GM12878 (cell line): ENCODE measurements around the gene TNIP1. TPM values are rescaled to one million over a fixed set of nuclear protein-coding genes. Genes with fewer than 3 reads are reported as not detected.

Experiments used
- ATAC-seq: fragments of 200-7000 bp; cut with Tn5 transposase; 3 replicates; pipeline ENCODE4 v1.9.1; 2020; ENCODE audit warnings: mild to moderate bottlenecking, moderate library complexity
- BruUV-seq: library from RNA; stranded (reverse); fragments of 400-500 nt; replicated peaks from 2 replicates; lab custom pipeline; 2021; lab: Mats Ljungman, UMichigan
- CTCF ChIA-PET: fragments of 300-600 bp; sonication (Branson Sonifier 250); formaldehyde crosslinking; extraction: SDS; loops from one replicate; lab custom pipeline; 2021; ENCODE audit warnings: inconsistent platforms; lab: Yijun Ruan, JAX
- POLR2A ChIA-PET: fragments of 350-600 bp; formaldehyde crosslinking; extraction: SDS; loops from one replicate; lab custom pipeline; 2021; ENCODE audit warnings: inconsistent platforms; lab: Charles Lee
- RAD21 ChIA-PET: fragments of 300-600 bp; sonication (Branson Sonifier 250); formaldehyde crosslinking; loops from one replicate; lab custom pipeline; 2023; ENCODE audit warnings: antibody characterized with exemption; ENCODE audit not compliant: unreplicated experiment; lab: Charles Lee
- SMC1A ChIA-PET: fragments of 300-600 bp; sonication (Branson Sonifier 250); formaldehyde crosslinking; loops from one replicate; lab custom pipeline; 2023; ENCODE audit not compliant: unreplicated experiment, uncharacterized antibody; lab: Charles Lee
- DNase-seq: peaks from one replicate; pipeline ENCODE4 v3.0.0-alpha.2; 2011; ENCODE audit warnings: low read depth, low spot score
- FAIRE-seq: peaks from 3 replicates; lab custom pipeline; 2011; peaks lifted over from hg19 to GRCh38; lab: Jason Lieb, UNC
- H2AFZ ChIP-seq: 2 replicates; pipeline ENCODE4 v1.6.0; 2011; ENCODE audit warnings: low read depth, low read length, control low read depth; ENCODE audit not compliant: control insufficient read depth
- H3K27ac ChIP-seq: 2 replicates; pipeline ENCODE4 v1.5.1; 2011; ENCODE audit warnings: control low read depth; ENCODE audit not compliant: control insufficient read depth, insufficient read depth
- H3K27me3 ChIP-seq, 2 experiments: replicated peaks in 1 of 2; 2 replicates each; pipeline versions ENCODE4 v1.6.0 to v1.6.1; 2011; ENCODE audit warnings: low read length in 1 of 2; ENCODE audit not compliant: control insufficient read depth in 2 of 2, insufficient read depth in 2 of 2
- H3K36me3 ChIP-seq, 2 experiments: 2 replicates each; pipeline ENCODE4 v1.5.1; 2011; ENCODE audit warnings: low read length in 1 of 2; ENCODE audit not compliant: control insufficient read depth in 2 of 2, insufficient read depth in 2 of 2
- H3K4me1 ChIP-seq: 2 replicates; pipeline ENCODE4 v1.6.1; 2011; ENCODE audit warnings: mild to moderate bottlenecking, low read length, moderate library complexity, mixed read lengths; ENCODE audit not compliant: control insufficient read depth, insufficient read depth
- H3K4me2 ChIP-seq: 2 replicates; pipeline ENCODE4 v1.6.0; 2011; ENCODE audit warnings: control low read depth; ENCODE audit not compliant: control insufficient read depth, insufficient read depth
- H3K4me3 ChIP-seq: fragments of 200-600 bp; sonication (generic); 2 replicates; pipeline ENCODE4 v1.5.1; 2016
- H3K79me2 ChIP-seq: 2 replicates; pipeline ENCODE4 v1.6.0; 2011; ENCODE audit warnings: low read length; ENCODE audit not compliant: control insufficient read depth, insufficient read depth
- H3K9ac ChIP-seq: 2 replicates; pipeline ENCODE4 v1.8.0; 2011; ENCODE audit warnings: low read length, control low read depth, mixed read lengths; ENCODE audit not compliant: control insufficient read depth, insufficient read depth
- H3K9me3 ChIP-seq: replicated peaks from 3 replicates; pipeline ENCODE4 v1.5.1; 2011; ENCODE audit warnings: mild to moderate bottlenecking, low read length; ENCODE audit not compliant: control insufficient read depth, insufficient read depth
- H4K20me1 ChIP-seq: 2 replicates; pipeline ENCODE4 v1.6.0; 2011; ENCODE audit not compliant: control insufficient read depth, insufficient read depth
- ASH2L ChIP-seq: fragments of 300-600, 200-600 bp; sonication (generic); IDR thresholded peaks from 2 replicates; pipeline ENCODE4 v1.6.1; 2017; ENCODE audit warnings: low read depth, mild to moderate bottlenecking, borderline replicate concordance
- BCL11A ChIP-seq: IDR thresholded peaks from 2 replicates; pipeline ENCODE4 v1.6.1; 2011; ENCODE audit warnings: low read depth, low read length
- CBFB ChIP-seq: IDR thresholded peaks from 2 replicates; pipeline ENCODE4 v1.6.1; 2016; ENCODE audit warnings: antibody characterized with exemption, low read depth
- HDAC6 ChIP-seq: fragments of 200-600 bp; sonication (generic); IDR thresholded peaks from one replicate; pipeline ENCODE4 v1.8.0; 2017; ENCODE audit warnings: antibody characterized with exemption; ENCODE audit not compliant: unreplicated experiment
- KLF5 ChIP-seq: fragments of 450-650 bp; IDR thresholded peaks from 2 replicates; pipeline ENCODE4 v1.6.1; 2014; ENCODE audit warnings: mild to moderate bottlenecking; ENCODE audit not compliant: partially characterized antibody
- POLR2AphosphoS5 ChIP-seq: IDR thresholded peaks from 2 replicates; pipeline ENCODE4 v1.6.1; 2011; ENCODE audit warnings: mild to moderate bottlenecking, low read length, inconsistent platforms
- POU2F2 ChIP-seq: IDR thresholded peaks from 3 replicates; pipeline ENCODE4 v1.6.1; 2011; ENCODE audit warnings: low read depth, mild to moderate bottlenecking, low read length, borderline replicate concordance
- RFX5 ChIP-seq: IDR thresholded peaks from 2 replicates; pipeline ENCODE4 v1.6.1; 2011; ENCODE audit warnings: low read depth, low read length, improper control_type of control experiment
- SMAD1 ChIP-seq: fragments of 450-650 bp; IDR thresholded peaks from 2 replicates; pipeline ENCODE4 v1.6.1; 2018; ENCODE audit warnings: mild to moderate bottlenecking, low read depth; ENCODE audit not compliant: partially characterized antibody
- STAT3 ChIP-seq: IDR thresholded peaks from 2 replicates; pipeline ENCODE4 v1.6.1; 2011; ENCODE audit warnings: low read depth, low read length, improper control_type of control experiment
- TARDBP ChIP-seq: IDR thresholded peaks from 2 replicates; pipeline ENCODE4 v1.6.1; 2016; ENCODE audit warnings: borderline replicate concordance
- WGBS: methylation state at CpG from one replicate; pipeline ENCODE4 v1.1.6; 2016; ENCODE audit warnings: low lambda C conversion rate; ENCODE audit not compliant: insufficient replicate concordance, insufficient coverage; ENCODE audit errors: missing lambda C conversion rate; 5-methylcytosine and 5-hydroxymethylcytosine counted together
- in situ Hi-C: fragments of 300-500 bp; cut with MboI; formaldehyde crosslinking; loops from 9 replicates; pipeline ENCODE4 v1.14.3; 2018; ENCODE audit warnings: mixed read lengths
- intact Hi-C: fragments of 100-400 bp; cut with micrococcal nuclease; formaldehyde crosslinking; loops from one replicate; pipeline ENCODE4 v1.14.2; 2022; ENCODE audit not compliant: unreplicated experiment
- polyA plus RNA-seq, 11 experiments: library from polyadenylated mRNA; depleted of rRNA in 4 of 11; unstranded in 6 of 11; stranded (reverse) in 5 of 11; fragments of >200 nt; fragmentation: Nextera tagmentation in 4 of 11; fragmentation: Illumina TruSeq in 1 of 11; extraction: Ambion mirVana in 4 of 11; extraction: Trizol in 1 of 11; gene quantifications; 1 replicate in 1 of 11; 2 replicates in 10 of 11; pipeline versions ENCODE4 v1.2.1 to v1.2.3, GENCODE V29; 2011 to 2016; ENCODE audit warnings: inconsistent platforms in 2 of 11, missing spikeins in 2 of 11, low read depth in 1 of 11
- total RNA-seq, 4 experiments: library from RNA; depleted of rRNA in 3 of 4; stranded (reverse); fragments of >200 nt in 3 of 4; fragmentation: Illumina TruSeq in 1 of 4; extraction: Trizol in 1 of 4; gene quantifications; 2 replicates each; pipeline versions ENCODE4 v1.2.1 to v1.2.3, GENCODE V29; 2013 to 2021
- TF ChIP-seq, protein P1 (sequence below): IDR thresholded peaks from 2 replicates; pipeline ENCODE4 v1.6.1; 2012; ENCODE audit warnings: mild to moderate bottlenecking, low read depth, low read length
- TF ChIP-seq, protein P2 (sequence below), 3 experiments: IDR thresholded peaks in 2 of 3; conservative IDR thresholded peaks in 1 of 3; 2 replicates each; pipeline ENCODE4 v1.5.1; 2011; ENCODE audit warnings: low read depth in 3 of 3, low read length in 3 of 3, mild to moderate bottlenecking in 3 of 3, control low read depth in 2 of 3, moderate library complexity in 2 of 3, inconsistent platforms in 1 of 3, mixed read lengths in 1 of 3; ENCODE audit not compliant: control insufficient read depth in 2 of 3, insufficient read depth in 1 of 3; ENCODE audit errors: extremely low read depth in 1 of 3
- TF ChIP-seq, protein P3 (sequence below): IDR thresholded peaks from 2 replicates; pipeline ENCODE4 v1.6.1; 2012; ENCODE audit warnings: improper control_type of control experiment, low read depth, low read length; ENCODE audit not compliant: insufficient replicate concordance

TNIP1 gene
- total and polyA plus RNA-seq, 10 of the 15 experiments (the other 5 are each of a cell fraction or from before 2014, with no cell fraction given): 4.4 to 279 (median 150) TPM

DNA sequence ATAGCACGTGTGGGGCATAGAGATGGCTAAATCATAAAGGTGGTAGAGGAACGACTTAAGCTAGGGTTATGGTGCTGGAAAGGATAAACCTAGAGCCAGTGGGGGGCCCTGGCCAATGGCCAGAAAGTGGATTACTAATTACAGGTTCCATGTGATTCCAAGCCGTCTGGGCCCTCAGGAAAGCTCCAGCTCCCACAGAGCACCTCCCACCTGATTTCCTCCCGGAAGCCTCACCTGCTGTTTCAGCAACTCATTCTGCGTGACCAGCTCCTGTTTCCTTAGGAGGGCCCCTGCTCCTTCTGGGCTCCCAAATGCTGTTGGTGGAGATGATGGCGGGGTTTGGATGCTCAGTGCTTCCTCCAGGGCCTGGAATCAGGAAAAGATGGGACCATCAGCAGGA, 44.3 kb downstream of the TNIP1 start:
- ATAC-seq (no peak), DNase-seq (no peak), FAIRE-seq (no peak)
- H2AFZ ChIP-seq: no peak overlapping the region
- intact Hi-C loops: no loop called here
- H3K4me1 ChIP-seq: no peaks in the 10 kb centered on the region
- H4K20me1 ChIP-seq: no peaks in the 10 kb centered on the region; the same call in 1 of the 2 replicates
- WGBS: 98% methylated on average over 6 of the region's 6 CpGs
- ChIA-PET SMC1A (interaction anchor here (1.5 to 5.2 kb wide), 2 partner anchors 79 to 128 kb away, joined by 3 to 22 read pairs; no protein-coding TSS in a partner anchor), RAD21 (no interaction called here), CTCF (interaction anchor here (1.2 to 1.9 kb wide), 3 partner anchors 12 to 128 kb away, joined by 3 to 5 read pairs (median 5); no protein-coding TSS in a partner anchor), POLR2A (no interaction called here)
- H3K4me2 ChIP-seq: no peak overlapping the region
- no peaks in the 10 kb centered on the region for H3K9me3 ChIP-seq
- no TSS peak for BruUV-seq
- in situ Hi-C loops: no loop called here
- H3K4me3 ChIP-seq: no peak overlapping the region
- peaks cover 57% of the 10 kb centered on the region in 2 experiments for H3K36me3 ChIP-seq
- no peaks in the 10 kb centered on the region for H3K79me2 ChIP-seq
- TF ChIP-seq RFX5 (no peak), POU2F2 (no peak), CBFB (no peak), HDAC6 (no peak), STAT3 (no peak), POLR2AphosphoS5 (no peak), ASH2L (no peak), BCL11A (no peak), KLF5 (no peak), SMAD1 (no peak), TARDBP (no peak)
- TF ChIP-seq, protein P1, sequence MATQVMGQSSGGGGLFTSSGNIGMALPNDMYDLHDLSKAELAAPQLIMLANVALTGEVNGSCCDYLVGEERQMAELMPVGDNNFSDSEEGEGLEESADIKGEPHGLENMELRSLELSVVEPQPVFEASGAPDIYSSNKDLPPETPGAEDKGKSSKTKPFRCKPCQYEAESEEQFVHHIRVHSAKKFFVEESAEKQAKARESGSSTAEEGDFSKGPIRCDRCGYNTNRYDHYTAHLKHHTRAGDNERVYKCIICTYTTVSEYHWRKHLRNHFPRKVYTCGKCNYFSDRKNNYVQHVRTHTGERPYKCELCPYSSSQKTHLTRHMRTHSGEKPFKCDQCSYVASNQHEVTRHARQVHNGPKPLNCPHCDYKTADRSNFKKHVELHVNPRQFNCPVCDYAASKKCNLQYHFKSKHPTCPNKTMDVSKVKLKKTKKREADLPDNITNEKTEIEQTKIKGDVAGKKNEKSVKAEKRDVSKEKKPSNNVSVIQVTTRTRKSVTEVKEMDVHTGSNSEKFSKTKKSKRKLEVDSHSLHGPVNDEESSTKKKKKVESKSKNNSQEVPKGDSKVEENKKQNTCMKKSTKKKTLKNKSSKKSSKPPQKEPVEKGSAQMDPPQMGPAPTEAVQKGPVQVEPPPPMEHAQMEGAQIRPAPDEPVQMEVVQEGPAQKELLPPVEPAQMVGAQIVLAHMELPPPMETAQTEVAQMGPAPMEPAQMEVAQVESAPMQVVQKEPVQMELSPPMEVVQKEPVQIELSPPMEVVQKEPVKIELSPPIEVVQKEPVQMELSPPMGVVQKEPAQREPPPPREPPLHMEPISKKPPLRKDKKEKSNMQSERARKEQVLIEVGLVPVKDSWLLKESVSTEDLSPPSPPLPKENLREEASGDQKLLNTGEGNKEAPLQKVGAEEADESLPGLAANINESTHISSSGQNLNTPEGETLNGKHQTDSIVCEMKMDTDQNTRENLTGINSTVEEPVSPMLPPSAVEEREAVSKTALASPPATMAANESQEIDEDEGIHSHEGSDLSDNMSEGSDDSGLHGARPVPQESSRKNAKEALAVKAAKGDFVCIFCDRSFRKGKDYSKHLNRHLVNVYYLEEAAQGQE: no peak
- TF ChIP-seq, protein P2, sequence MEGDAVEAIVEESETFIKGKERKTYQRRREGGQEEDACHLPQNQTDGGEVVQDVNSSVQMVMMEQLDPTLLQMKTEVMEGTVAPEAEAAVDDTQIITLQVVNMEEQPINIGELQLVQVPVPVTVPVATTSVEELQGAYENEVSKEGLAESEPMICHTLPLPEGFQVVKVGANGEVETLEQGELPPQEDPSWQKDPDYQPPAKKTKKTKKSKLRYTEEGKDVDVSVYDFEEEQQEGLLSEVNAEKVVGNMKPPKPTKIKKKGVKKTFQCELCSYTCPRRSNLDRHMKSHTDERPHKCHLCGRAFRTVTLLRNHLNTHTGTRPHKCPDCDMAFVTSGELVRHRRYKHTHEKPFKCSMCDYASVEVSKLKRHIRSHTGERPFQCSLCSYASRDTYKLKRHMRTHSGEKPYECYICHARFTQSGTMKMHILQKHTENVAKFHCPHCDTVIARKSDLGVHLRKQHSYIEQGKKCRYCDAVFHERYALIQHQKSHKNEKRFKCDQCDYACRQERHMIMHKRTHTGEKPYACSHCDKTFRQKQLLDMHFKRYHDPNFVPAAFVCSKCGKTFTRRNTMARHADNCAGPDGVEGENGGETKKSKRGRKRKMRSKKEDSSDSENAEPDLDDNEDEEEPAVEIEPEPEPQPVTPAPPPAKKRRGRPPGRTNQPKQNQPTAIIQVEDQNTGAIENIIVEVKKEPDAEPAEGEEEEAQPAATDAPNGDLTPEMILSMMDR (IDR thresholded peaks at IDR 0.05 in 2 of 3, conservative IDR thresholded peaks at IDR 0.05 in 1 of 3; ENCODE audit: control insufficient read depth in 2 of 3, extremely low read depth in 1 of 3, insufficient read depth in 1 of 3, low read depth in 3 of 3, low read length in 3 of 3): no peak
- TF ChIP-seq, protein P3, sequence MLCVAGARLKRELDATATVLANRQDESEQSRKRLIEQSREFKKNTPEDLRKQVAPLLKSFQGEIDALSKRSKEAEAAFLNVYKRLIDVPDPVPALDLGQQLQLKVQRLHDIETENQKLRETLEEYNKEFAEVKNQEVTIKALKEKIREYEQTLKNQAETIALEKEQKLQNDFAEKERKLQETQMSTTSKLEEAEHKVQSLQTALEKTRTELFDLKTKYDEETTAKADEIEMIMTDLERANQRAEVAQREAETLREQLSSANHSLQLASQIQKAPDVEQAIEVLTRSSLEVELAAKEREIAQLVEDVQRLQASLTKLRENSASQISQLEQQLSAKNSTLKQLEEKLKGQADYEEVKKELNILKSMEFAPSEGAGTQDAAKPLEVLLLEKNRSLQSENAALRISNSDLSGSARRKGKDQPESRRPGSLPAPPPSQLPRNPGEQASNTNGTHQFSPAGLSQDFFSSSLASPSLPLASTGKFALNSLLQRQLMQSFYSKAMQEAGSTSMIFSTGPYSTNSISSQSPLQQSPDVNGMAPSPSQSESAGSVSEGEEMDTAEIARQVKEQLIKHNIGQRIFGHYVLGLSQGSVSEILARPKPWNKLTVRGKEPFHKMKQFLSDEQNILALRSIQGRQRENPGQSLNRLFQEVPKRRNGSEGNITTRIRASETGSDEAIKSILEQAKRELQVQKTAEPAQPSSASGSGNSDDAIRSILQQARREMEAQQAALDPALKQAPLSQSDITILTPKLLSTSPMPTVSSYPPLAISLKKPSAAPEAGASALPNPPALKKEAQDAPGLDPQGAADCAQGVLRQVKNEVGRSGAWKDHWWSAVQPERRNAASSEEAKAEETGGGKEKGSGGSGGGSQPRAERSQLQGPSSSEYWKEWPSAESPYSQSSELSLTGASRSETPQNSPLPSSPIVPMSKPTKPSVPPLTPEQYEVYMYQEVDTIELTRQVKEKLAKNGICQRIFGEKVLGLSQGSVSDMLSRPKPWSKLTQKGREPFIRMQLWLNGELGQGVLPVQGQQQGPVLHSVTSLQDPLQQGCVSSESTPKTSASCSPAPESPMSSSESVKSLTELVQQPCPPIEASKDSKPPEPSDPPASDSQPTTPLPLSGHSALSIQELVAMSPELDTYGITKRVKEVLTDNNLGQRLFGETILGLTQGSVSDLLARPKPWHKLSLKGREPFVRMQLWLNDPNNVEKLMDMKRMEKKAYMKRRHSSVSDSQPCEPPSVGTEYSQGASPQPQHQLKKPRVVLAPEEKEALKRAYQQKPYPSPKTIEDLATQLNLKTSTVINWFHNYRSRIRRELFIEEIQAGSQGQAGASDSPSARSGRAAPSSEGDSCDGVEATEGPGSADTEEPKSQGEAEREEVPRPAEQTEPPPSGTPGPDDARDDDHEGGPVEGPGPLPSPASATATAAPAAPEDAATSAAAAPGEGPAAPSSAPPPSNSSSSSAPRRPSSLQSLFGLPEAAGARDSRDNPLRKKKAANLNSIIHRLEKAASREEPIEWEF: no peak
- no peak overlapping the region for H3K27ac ChIP-seq
- no peak overlapping the region for H3K9ac ChIP-seq
- no peaks in the 10 kb centered on the region for H3K27me3 ChIP-seq
